ENCODE data around the gene FOXN1. TPM values are rescaled to one million over a fixed set of nuclear protein-coding genes. Genes with fewer than 3 reads are reported as not detected.

The FOXN1 gene
- total and polyA plus RNA-seq, 4 donors: not detected

DNA sequence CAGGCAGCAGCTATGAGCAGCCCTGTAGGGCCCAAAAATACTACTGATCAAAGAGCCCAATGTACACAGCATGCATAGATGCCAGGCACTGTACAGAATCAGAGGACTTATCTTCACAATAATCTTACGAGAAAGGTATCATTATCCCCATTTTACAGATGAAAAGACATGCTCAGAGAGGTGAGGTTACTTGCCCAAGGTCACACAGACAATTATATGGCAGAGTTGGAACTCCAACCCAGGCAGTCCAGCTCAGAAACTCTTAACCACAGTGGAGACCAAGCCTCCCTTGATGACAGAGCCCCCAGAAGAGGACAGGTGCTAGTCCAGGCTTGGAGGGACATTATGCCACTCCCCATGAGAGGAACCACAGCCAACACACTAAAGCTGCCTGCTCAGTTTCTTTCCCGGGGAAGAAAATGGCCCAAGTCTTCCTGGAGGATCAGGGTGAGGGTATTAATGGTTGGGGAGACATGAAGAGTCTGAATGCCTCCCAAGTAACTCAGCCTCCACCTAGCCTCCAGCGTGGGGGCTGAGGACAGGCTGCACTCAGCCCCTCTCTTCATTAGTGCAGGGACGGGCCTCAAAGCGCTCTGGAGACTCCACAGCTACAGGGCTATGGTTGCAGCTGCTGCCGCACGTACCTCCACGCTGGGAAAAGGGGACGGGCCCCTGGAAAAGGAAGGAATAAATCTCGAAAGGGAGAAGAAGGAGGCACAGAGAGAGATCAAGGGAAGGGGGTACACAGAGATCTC, 45.5 kb downstream of the FOXN1 start:
- Histone ChIP-seq H3K36me3 (ENCODE audit: control insufficient read depth, insufficient read depth, low read length) (peaks cover 55% of the 10 kb centered on the region), H3K4me1 (ENCODE audit: control insufficient read depth, insufficient read depth, low read length) (peaks cover 39% of the 10 kb centered on the region), H3K9me3 (ENCODE audit: control insufficient read depth, insufficient read depth, low read length) (no peaks in the 10 kb centered on the region), H3K27ac (ENCODE audit: low read depth, low read length) (peak overlapping the region; percentile 15), H3K4me3 (ENCODE audit: low read depth, low read length) (peak overlapping the region; percentile 55), H3K27me3 (ENCODE audit: control insufficient read depth, insufficient read depth, low read length) (no peaks in the 10 kb centered on the region)
- peak in 1 of 6 donors; percentile 56 for DNase-seq (ENCODE audit: low read depth in 4 of 6, low spot score in 6 of 6)
- WGBS (ENCODE audit: insufficient coverage): 12% methylated on average over 8 of the region's 10 CpGs

DNA sequence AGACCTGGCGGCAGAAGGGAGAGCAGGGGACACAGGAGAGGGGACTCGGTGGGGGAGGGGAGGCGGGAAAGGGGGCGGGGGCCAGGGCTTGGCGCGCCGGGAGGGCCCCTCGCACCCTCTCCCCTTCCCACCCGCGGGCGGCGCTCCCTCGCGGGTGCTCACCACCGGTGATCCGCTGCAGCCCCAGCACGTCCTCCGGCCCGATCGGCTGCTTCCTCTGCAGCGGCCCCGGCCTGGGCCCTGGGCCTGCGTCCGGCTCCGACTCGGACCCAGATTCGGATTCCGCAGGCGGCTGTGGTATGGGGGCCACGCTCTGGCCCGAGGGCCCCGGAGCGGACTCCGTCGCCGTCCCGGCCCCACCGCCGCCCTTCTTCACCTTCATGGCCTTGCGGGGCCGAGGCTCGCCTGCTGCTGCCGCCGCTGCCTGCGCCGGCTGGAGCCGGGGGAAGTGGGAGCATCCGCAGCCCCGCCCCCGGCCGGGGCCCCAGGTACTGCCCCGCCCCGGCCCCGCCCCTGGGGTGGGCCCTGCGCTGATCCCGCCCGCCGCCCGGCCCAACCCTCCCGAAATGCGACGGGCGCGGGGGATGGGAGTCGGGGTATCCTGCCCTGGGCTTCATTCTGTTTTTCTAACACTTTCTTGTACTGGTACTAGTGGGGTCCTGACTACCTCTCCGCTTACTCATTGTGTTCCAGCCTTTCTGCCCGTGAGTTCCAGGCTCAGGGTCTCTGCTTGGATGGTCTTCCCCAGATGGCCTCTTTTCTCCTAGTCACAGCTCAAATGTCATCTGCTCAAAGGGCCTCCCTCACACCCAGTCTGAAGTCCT, 46.2 kb downstream of the FOXN1 start, which contains the start of gene UNC119:
UNC119 (minus strand) TSS at position 449 of the 824 bp plus-strand sequence; CDS start at position 382, 67 bp downstream.
- under 1% methylated on average over 55 of the region's 67 CpGs for WGBS (ENCODE audit: insufficient coverage)
- Histone ChIP-seq H3K36me3 (ENCODE audit: control insufficient read depth, insufficient read depth, low read length) (peaks cover 52% of the 10 kb centered on the region), H3K27ac (ENCODE audit: low read depth, low read length) (peak within 1 kb of the TSS; percentile 15), H3K27me3 (ENCODE audit: control insufficient read depth, insufficient read depth, low read length) (no peaks in the 10 kb centered on the region), H3K4me1 (ENCODE audit: control insufficient read depth, insufficient read depth, low read length) (peaks cover 37% of the 10 kb centered on the region), H3K9me3 (ENCODE audit: control insufficient read depth, insufficient read depth, low read length) (no peaks in the 10 kb centered on the region), H3K4me3 (ENCODE audit: low read depth, low read length) (peak within 1 kb of the TSS; percentile 55)
- DNase-seq (ENCODE audit: low read depth in 4 of 6, low spot score in 6 of 6): peak in 3 of 6 donors; percentile 77 to 93 (median 92)

DNA sequence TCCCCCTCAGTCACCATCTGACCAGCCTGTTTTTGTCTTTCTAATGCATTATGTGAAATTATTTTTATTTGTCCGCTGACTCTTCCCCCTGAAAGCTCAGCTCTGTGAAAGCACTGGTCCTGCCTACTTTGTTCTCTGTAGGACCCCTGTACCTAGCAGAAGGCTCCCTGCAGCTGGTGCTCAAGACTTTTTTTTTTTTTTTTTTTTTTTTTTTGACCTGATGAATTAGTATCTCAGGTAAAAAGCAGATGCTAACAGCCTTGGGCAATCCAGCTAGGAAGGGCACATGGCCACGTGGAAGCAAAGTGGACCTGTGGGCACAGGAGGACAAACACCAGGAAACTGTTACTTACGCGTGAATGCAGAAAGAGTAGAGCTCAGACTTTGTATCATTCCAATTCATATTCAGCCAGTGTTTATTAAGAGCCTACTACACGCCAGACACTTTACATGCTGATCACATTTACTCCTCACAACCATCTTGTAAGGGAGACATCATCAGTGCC, 46.9 kb downstream of the FOXN1 start:
- Histone ChIP-seq H3K4me3 (ENCODE audit: low read depth, low read length) (peak overlapping the region; percentile 37), H3K4me1 (ENCODE audit: control insufficient read depth, insufficient read depth, low read length) (peaks cover 33% of the 10 kb centered on the region), H3K36me3 (ENCODE audit: control insufficient read depth, insufficient read depth, low read length) (peaks cover 49% of the 10 kb centered on the region), H3K27ac (ENCODE audit: low read depth, low read length) (no peak overlapping the region), H3K27me3 (ENCODE audit: control insufficient read depth, insufficient read depth, low read length) (no peaks in the 10 kb centered on the region), H3K9me3 (ENCODE audit: control insufficient read depth, insufficient read depth, low read length) (no peaks in the 10 kb centered on the region)
- WGBS (ENCODE audit: insufficient coverage): 82% methylated on average over 1 of the region's 5 CpGs
- no peak for DNase-seq (ENCODE audit: low read depth in 4 of 6, low spot score in 6 of 6)

DNA sequence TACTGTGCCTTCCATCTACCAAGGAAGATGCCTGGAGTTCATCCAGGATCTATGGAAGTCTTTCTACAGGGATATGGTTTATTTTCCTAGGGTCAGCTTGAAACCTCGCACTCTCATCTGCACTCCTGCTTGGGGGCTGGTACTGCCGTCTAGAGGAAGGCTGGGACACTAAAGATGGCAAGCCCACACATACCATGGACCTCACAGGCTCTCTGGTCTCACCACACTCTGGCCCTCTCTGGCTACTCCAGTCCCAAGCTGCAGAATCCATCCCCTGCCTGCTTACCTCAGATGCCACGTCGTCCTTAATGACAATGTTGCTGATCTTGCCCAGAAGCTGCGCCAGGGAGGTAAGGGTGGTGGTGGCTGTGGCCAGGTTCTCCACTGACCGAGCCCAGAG, 48.4 kb downstream of the FOXN1 start:
- H3K27me3 ChIP-seq (ENCODE audit: control insufficient read depth, insufficient read depth, low read length): no peaks in the 10 kb centered on the region
- no peak overlapping the region for H3K27ac ChIP-seq (ENCODE audit: low read depth, low read length)
- H3K4me3 ChIP-seq (ENCODE audit: low read depth, low read length): no peak overlapping the region
- H3K36me3 ChIP-seq (ENCODE audit: control insufficient read depth, insufficient read depth, low read length): peaks cover 56% of the 10 kb centered on the region
- no peaks in the 10 kb centered on the region for H3K9me3 ChIP-seq (ENCODE audit: control insufficient read depth, insufficient read depth, low read length)
- DNase-seq (ENCODE audit: low read depth in 4 of 6, low spot score in 6 of 6): no peak
- 84% methylated on average over 6 of the region's 6 CpGs for WGBS (ENCODE audit: insufficient coverage)
- H3K4me1 ChIP-seq (ENCODE audit: control insufficient read depth, insufficient read depth, low read length): peaks cover 27% of the 10 kb centered on the region

DNA sequence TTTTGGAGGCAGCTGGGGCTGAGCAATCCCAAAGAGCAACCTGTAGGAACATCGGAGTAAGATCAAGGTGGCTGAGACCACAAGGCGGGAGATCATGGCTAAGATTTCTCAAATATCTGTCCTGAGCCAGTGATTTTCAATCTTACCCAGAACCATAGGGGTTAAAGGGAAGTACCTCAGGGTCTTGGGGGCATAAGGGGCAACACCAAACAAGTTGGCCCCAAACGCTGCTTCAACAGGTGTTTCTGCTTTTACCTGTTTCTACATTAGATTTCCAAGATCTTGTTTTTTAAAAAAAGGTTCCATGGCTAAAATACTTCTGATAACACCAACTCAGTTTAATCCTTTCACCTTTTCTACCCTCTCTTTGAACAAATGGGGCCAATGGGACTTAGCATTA, 48.9 kb downstream of the FOXN1 start:
- Histone ChIP-seq H3K4me1 (ENCODE audit: control insufficient read depth, insufficient read depth, low read length) (peaks cover 22% of the 10 kb centered on the region), H3K27me3 (ENCODE audit: control insufficient read depth, insufficient read depth, low read length) (no peaks in the 10 kb centered on the region), H3K4me3 (ENCODE audit: low read depth, low read length) (no peak overlapping the region), H3K27ac (ENCODE audit: low read depth, low read length) (no peak overlapping the region), H3K9me3 (ENCODE audit: control insufficient read depth, insufficient read depth, low read length) (no peaks in the 10 kb centered on the region), H3K36me3 (ENCODE audit: control insufficient read depth, insufficient read depth, low read length) (peaks cover 57% of the 10 kb centered on the region)
- WGBS (ENCODE audit: insufficient coverage): no CpG with 5 or more reads among the region's 3 CpGs
- no peak for DNase-seq (ENCODE audit: low read depth in 4 of 6, low spot score in 6 of 6)

DNA sequence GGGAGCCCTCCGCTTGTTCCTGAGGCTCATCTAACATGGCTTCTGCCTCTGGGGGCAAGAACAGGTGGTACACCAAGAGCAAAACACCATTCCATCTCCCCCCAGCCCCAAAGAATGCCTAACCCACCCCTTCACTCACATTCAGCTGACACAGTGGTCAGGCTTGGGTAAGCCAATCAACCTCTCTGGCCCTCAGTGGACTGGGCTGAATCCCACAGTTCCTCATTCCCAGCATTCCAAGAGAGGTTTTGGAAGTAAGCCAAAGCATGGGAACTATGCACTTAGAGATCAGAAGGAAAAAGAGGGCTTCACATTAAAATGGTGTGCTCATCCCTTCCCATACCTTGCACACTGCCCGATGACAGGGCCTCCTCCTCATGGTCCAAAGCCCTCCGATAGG, 57.3 kb downstream of the FOXN1 start:
- no peak overlapping the region for H3K4me3 ChIP-seq (ENCODE audit: low read depth, low read length)
- peaks cover 49% of the 10 kb centered on the region for H3K36me3 ChIP-seq (ENCODE audit: control insufficient read depth, insufficient read depth, low read length)
- no peak for DNase-seq (ENCODE audit: low read depth in 4 of 6, low spot score in 6 of 6)
- H3K4me1 ChIP-seq (ENCODE audit: control insufficient read depth, insufficient read depth, low read length): peaks cover 4% of the 10 kb centered on the region
- WGBS (ENCODE audit: insufficient coverage): 100% methylated on average over 1 of the region's 3 CpGs
- H3K27ac ChIP-seq (ENCODE audit: low read depth, low read length): no peak overlapping the region
- no peaks in the 10 kb centered on the region for H3K27me3 ChIP-seq (ENCODE audit: control insufficient read depth, insufficient read depth, low read length)
- no peaks in the 10 kb centered on the region for H3K9me3 ChIP-seq (ENCODE audit: control insufficient read depth, insufficient read depth, low read length)

DNA sequence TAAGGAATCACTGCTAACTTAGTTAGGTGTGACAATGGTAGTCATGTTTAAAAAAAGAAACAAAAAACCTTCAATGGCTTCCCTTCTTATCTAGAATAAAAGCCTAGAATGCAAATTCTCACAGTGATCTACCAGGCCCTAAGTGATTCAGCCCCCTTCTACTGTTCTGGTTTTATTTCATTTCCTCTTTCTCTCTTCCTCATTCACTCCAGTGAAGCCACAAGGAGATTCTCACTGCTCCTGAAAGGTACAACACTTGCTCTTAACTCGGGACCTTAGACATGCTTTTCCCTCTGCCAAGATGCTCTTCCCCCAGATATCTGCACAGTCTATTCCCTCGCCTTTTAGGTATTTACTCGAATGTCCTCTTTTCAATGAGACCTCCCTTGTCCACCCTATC, 61.5 kb downstream of the FOXN1 start:
- Histone ChIP-seq H3K27ac (ENCODE audit: low read depth, low read length) (no peak overlapping the region), H3K27me3 (ENCODE audit: control insufficient read depth, insufficient read depth, low read length) (no peaks in the 10 kb centered on the region), H3K36me3 (ENCODE audit: control insufficient read depth, insufficient read depth, low read length) (peaks cover 28% of the 10 kb centered on the region), H3K4me3 (ENCODE audit: low read depth, low read length) (no peak overlapping the region), H3K9me3 (ENCODE audit: control insufficient read depth, insufficient read depth, low read length) (no peaks in the 10 kb centered on the region), H3K4me1 (ENCODE audit: control insufficient read depth, insufficient read depth, low read length) (peaks cover 20% of the 10 kb centered on the region)
- DNase-seq (ENCODE audit: low read depth in 4 of 6, low spot score in 6 of 6): no peak
- 100% methylated on average over 3 of the region's 3 CpGs for WGBS (ENCODE audit: insufficient coverage)

DNA sequence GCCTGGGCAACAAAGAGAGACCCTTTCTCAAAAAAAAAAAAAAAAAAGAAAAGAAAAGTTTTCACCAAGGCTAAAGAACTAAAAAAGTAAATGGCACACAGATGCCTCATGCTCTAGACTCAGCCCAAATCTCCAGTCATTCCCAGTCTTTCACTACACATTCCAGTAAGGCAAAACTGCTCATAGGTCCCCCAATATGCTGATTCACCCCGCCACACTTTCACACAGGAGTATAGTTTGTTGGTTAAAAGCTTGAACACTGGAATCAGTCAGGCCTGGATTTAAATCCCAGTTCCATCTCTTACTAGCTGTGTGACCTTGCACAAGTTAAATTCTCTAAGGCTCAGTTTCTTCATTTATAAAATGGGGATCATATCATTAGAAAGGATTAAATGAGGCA, 63.3 kb downstream of the FOXN1 start:
- H3K27ac ChIP-seq (ENCODE audit: low read depth, low read length): no peak overlapping the region
- peaks cover 29% of the 10 kb centered on the region for H3K36me3 ChIP-seq (ENCODE audit: control insufficient read depth, insufficient read depth, low read length)
- no peaks in the 10 kb centered on the region for H3K9me3 ChIP-seq (ENCODE audit: control insufficient read depth, insufficient read depth, low read length)
- DNase-seq (ENCODE audit: low read depth in 4 of 6, low spot score in 6 of 6): no peak
- H3K4me3 ChIP-seq (ENCODE audit: low read depth, low read length): no peak overlapping the region
- peaks cover 36% of the 10 kb centered on the region for H3K4me1 ChIP-seq (ENCODE audit: control insufficient read depth, insufficient read depth, low read length)
- no peaks in the 10 kb centered on the region for H3K27me3 ChIP-seq (ENCODE audit: control insufficient read depth, insufficient read depth, low read length)
- no CpG with 5 or more reads among the region's 1 CpG for WGBS (ENCODE audit: insufficient coverage)

DNA sequence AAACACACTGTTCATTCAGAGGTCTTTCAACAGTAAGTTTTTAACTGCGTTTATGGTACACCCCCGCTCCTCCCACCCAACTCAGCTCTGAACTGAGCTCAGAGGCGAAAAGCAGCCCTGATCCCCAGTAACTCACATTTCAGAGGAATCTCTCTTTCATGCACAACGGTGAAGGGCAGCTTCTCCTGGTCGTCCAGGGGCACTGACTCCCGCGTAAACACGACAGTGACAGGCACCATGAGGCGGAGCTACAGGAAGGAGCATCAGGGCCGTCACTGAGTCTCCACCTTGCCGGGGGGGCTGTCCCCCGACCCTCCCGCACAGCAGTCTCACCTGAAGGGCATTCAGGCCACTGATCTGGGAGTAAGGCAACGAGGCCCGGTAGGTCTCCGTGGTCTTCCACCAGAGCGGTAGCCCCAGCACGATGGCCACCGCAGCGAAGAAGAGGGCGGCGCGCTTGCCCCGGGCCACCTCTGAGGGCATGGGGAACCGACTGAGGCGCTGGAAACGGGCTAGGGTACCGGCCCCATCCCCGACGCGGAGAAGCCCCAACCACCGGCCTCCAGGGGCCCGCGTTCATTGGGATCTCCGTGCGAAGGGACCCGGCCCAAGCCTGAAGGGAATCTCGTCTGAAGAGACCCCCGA, 64.7 kb downstream of the FOXN1 start:
- Histone ChIP-seq H3K9me3 (ENCODE audit: control insufficient read depth, insufficient read depth, low read length) (no peaks in the 10 kb centered on the region), H3K36me3 (ENCODE audit: control insufficient read depth, insufficient read depth, low read length) (peaks cover 30% of the 10 kb centered on the region), H3K4me3 (ENCODE audit: low read depth, low read length) (peak overlapping the region; percentile 94), H3K4me1 (ENCODE audit: control insufficient read depth, insufficient read depth, low read length) (peaks cover 46% of the 10 kb centered on the region), H3K27ac (ENCODE audit: low read depth, low read length) (peak overlapping the region; percentile 75), H3K27me3 (ENCODE audit: control insufficient read depth, insufficient read depth, low read length) (no peaks in the 10 kb centered on the region)
- 1% methylated on average over 39 of the region's 39 CpGs for WGBS (ENCODE audit: insufficient coverage)
- DNase-seq (ENCODE audit: low read depth in 4 of 6, low spot score in 6 of 6): peak in 1 of 6 donors; percentile 64
